ENCODE results near the gene SRCAP.

- TF ChIP-seq CTCF (IDR thresholded peaks at IDR 0.05), result no peak
- no peak for TF ChIP-seq EP300 (IDR thresholded peaks at IDR 0.05)
- TF ChIP-seq POLR2A (IDR thresholded peaks at IDR 0.05), result no peak
- no peak for TF ChIP-seq POLR2AphosphoS5 (IDR thresholded peaks at IDR 0.05)
Observed at GRCh38 chr16:30764816-30765465, 66.0 kb downstream of the SRCAP start.
